GM19328 (cell line): ENCODE results near the gene MAG.

Experiments
- ATAC-seq: cut with Tn5 transposase; IDR thresholded peaks from one replicate; pipeline ENCODE4 v1.9.1; 2021; ENCODE audit warnings: mild to moderate bottlenecking, moderate library complexity; ENCODE audit not compliant: unreplicated experiment

The MAG gene

GRCh38 chr19:35341565-35342225, 49.7 kb downstream of the MAG start:
- no peak for ATAC-seq

GRCh38 chr19:35342430-35342829, 50.5 kb downstream of the MAG start:
- ATAC-seq = no peak

- ATAC-seq = no peak
Observed at GRCh38 chr19:35344511-35345031, 52.6 kb downstream of the MAG start.

GRCh38 chr19:35345671-35346111, 53.7 kb downstream of the MAG start:
- ATAC-seq = no peak

- no peak for ATAC-seq
Observed at GRCh38 chr19:35346193-35347052, 54.5 kb downstream of the MAG start.

- no peak for ATAC-seq
Observed at GRCh38 chr19:35347171-35347929, 55.4 kb downstream of the MAG start, which contains the start of gene FFAR1. FFAR1 (plus strand) TSS chr19:35347902; CDS start chr19:35351552, 3,650 bp downstream.

- no peak for ATAC-seq
Observed at GRCh38 chr19:35347930-35348298, 56.0 kb downstream of the MAG start.

GRCh38 chr19:35348911-35349611, 57.1 kb downstream of the MAG start:
- ATAC-seq = no peak

GRCh38 chr19:35349614-35350521, 57.9 kb downstream of the MAG start:
- ATAC-seq = no peak

GRCh38 chr19:35350591-35350990, 58.6 kb downstream of the MAG start:
- no peak for ATAC-seq

GRCh38 chr19:35351411-35352176, 59.6 kb downstream of the MAG start:
- no peak for ATAC-seq

- ATAC-seq = no peak
Observed at GRCh38 chr19:35352177-35352447, 60.2 kb downstream of the MAG start.

GRCh38 chr19:35352448-35353304, 60.7 kb downstream of the MAG start:
- ATAC-seq = no peak

- no peak for ATAC-seq
Observed at GRCh38 chr19:35353635-35354034, 61.7 kb downstream of the MAG start.

GRCh38 chr19:35354898-35355297, 62.9 kb downstream of the MAG start:
- ATAC-seq = no peak

- no peak for ATAC-seq
Observed at GRCh38 chr19:35355791-35356460, 64.0 kb downstream of the MAG start.

- ATAC-seq = no peak
Observed at GRCh38 chr19:35357867-35358573, 66.1 kb downstream of the MAG start, which contains the start of gene FFAR3. FFAR3 (plus strand) TSS chr19:35358460; CDS start chr19:35358891, 431 bp downstream.
